Measurements from ENCODE around the gene PXDN. TPM values are rescaled to one million over a fixed set of nuclear protein-coding genes. Genes with fewer than 3 reads are reported as not detected.

The PXDN gene
- total and polyA plus RNA-seq, 2 of the 4 experiments (the other 2 are of a cell fraction), result 153 to 332 TPM

GRCh38 chr2:1687254-1687653 lies 57.1 kb downstream of the PXDN start:
- Histone ChIP-seq H2BK120ac (ENCODE audit: low read depth, low read length) (no peak overlapping the region), H3K4me1 (ENCODE audit: control insufficient read depth, insufficient read depth, low read length) (peaks cover 19% of the 10 kb centered on the region), H3K27ac (ENCODE audit: insufficient read depth, low read length) (no peak overlapping the region), H2BK20ac (ENCODE audit: low read depth, low read length) (no peak overlapping the region), H3K9me1 (ENCODE audit: insufficient read depth, low read length) (peaks cover 24% of the 10 kb centered on the region), H2AK5ac (ENCODE audit: low read depth, low read length) (0 out of 2 replicates have a peak overlapping the region, but pooled peaks have one; percentile 21), H3K27me3 (ENCODE audit: control insufficient read depth, insufficient read depth, low read length) (no peaks in the 10 kb centered on the region), H2BK5ac (ENCODE audit: low read depth, low read length, poor library complexity, severe bottlenecking) (peak overlapping the region; percentile 0), H3K9me3 (ENCODE audit: control insufficient read depth, insufficient read depth, low read length) (no peaks in the 10 kb centered on the region), H3K79me1 (ENCODE audit: low read depth in 1 of 2, low read length in 2 of 2) (peaks cover 35 to 69% of the 10 kb centered on the region in 2 experiments), H3K4me2 (ENCODE audit: low read depth, low read length) (no peak overlapping the region), H2AK9ac (replicated peaks; ENCODE audit: low read depth, low read length, poor library complexity) (no peak overlapping the region), H3K14ac (replicated peaks; ENCODE audit: low read depth, low read length) (no peak overlapping the region), H3K56ac (ENCODE audit: extremely low read depth, insufficient read depth, low read length) (no peak overlapping the region), H3K36me3 (ENCODE audit: control insufficient read depth, insufficient read depth, low read length) (peaks cover 67% of the 10 kb centered on the region), H3K4me3 (ENCODE audit: insufficient read depth, low read depth, low read length) (no peak overlapping the region), H2BK15ac (ENCODE audit: low read depth, low read length) (no peak overlapping the region), H4K5ac (ENCODE audit: low read depth, low read length) (no peak overlapping the region), H4K20me1 (ENCODE audit: insufficient read depth, low read length) (peaks cover 36% of the 10 kb centered on the region), H3K18ac (ENCODE audit: low read depth, low read length) (no peak overlapping the region), H3K9ac (ENCODE audit: low read depth, low read length) (no peak overlapping the region), H4K91ac (ENCODE audit: insufficient read depth, low read depth, low read length) (no peak overlapping the region), H4K8ac (ENCODE audit: low read depth in 2 of 2, low read length in 2 of 2) (no peak overlapping the region), H3K23ac (ENCODE audit: low read depth, low read length) (0 out of 2 replicates have a peak overlapping the region, but pooled peaks have one; percentile 32), H2AFZ (replicated peaks; ENCODE audit: low read length, poor library complexity) (no peak overlapping the region), H3K4ac (ENCODE audit: low read depth, low read length) (peak overlapping the region; percentile 12; the same call in 1 of the 2 replicates)
- ChIA-PET CTCF (interaction anchor here (1.2 kb wide), 1 partner anchor 130 kb away, joined by 5 read pairs; no protein-coding TSS in a partner anchor), POLR2A (ENCODE audit: unreplicated experiment) (no interaction called here)
- TF ChIP-seq CHD1 (IDR thresholded peaks at IDR 0.05; ENCODE audit: low read depth, low read length) (no peak), MAZ (IDR thresholded peaks at IDR 0.05; ENCODE audit: borderline replicate concordance, low read depth, low read length) (no peak), CTCF (conservative IDR thresholded peaks at IDR 0.05; ENCODE audit: low read depth, low read length) (no peak), MAFK (IDR thresholded peaks at IDR 0.05; ENCODE audit: low read depth, low read length) (no peak), MXI1 (IDR thresholded peaks at IDR 0.05; ENCODE audit: borderline replicate concordance, low read depth, low read length) (no peak), CEBPB (IDR thresholded peaks at IDR 0.05; ENCODE audit: low read depth, low read length) (no peak), FOS (IDR thresholded peaks at IDR 0.05; ENCODE audit: low read depth, low read length) (no peak), BHLHE40 (IDR thresholded peaks at IDR 0.05; ENCODE audit: low read depth, low read length) (no peak), RFX5 (IDR thresholded peaks at IDR 0.05; ENCODE audit: low read depth, low read length) (no peak), SMC3 (IDR thresholded peaks at IDR 0.05; ENCODE audit: low read depth, low read length) (no peak), NFE2L2 (IDR thresholded peaks at IDR 0.05; ENCODE audit: low read depth, low read length) (no peak), RAD21 (IDR thresholded peaks at IDR 0.05; ENCODE audit: low read length) (no peak), USF2 (IDR thresholded peaks at IDR 0.05; ENCODE audit: low read depth, low read length) (no peak), ELK1 (IDR thresholded peaks at IDR 0.05; ENCODE audit: borderline replicate concordance, low read depth, low read length) (no peak)
- BruUV-seq (replicated peaks), result no TSS peak
- ATAC-seq (ENCODE audit: low read depth), result no peak
- 90% methylated on average over 2 of the region's 14 CpGs; no CpG with 5 or more reads in 1 of the 2 experiments for WGBS, 2 experiments (ENCODE audit: extremely low coverage in 2 of 2, insufficient read length in 1 of 2)
- dilution Hi-C loops (cut with HindIII; ENCODE audit: low sequenced_read_pairs, unreplicated experiment), result no loop called here
- intact Hi-C loops (cut with micrococcal nuclease), result no loop called here
- no peak for DNase-seq
- in situ Hi-C loops (cut with MboI; ENCODE audit: low sequenced_read_pairs), result no loop called here
